Stomach (tissue), 9 donors: ENCODE measurements around the gene CARD11. TPM values are rescaled to one million over a fixed set of nuclear protein-coding genes. Genes with fewer than 3 reads are reported as not detected.

Source experiments
- DNase-seq, 2 donors: peaks; one replicate each; pipeline versions ENCODE4 v3.0.0 to v3.0.0-alpha.2; 2013 to 2019
- H3K27ac ChIP-seq, 5 donors: fragments of 200-600 bp in 4 of 5; sonication (generic) in 4 of 5; one replicate each; pipeline ENCODE4 v1.5.1; 2013 to 2019; ENCODE audit warnings: mild to moderate bottlenecking in 1 of 5, moderate library complexity in 1 of 5
- H3K27me3 ChIP-seq, 3 donors: fragments of 200-600 bp; sonication (generic); one replicate each; pipeline ENCODE4 v1.5.1; 2017 to 2019; ENCODE audit warnings: mixed run types in 1 of 3
- H3K36me3 ChIP-seq, 4 donors: fragments of 200-600 bp; sonication (generic); 1 replicate in 3 of 4; 2 replicates in 1 of 4; pipeline ENCODE4 v1.5.1; 2016 to 2019
- H3K4me1 ChIP-seq, 4 donors: fragments of 200-600 bp; sonication (generic); one replicate each; pipeline ENCODE4 v1.5.1; 2016 to 2019
- H3K4me3 ChIP-seq, 4 donors: fragments of 200-600 bp; sonication (generic) in 3 of 4; one replicate each; pipeline ENCODE4 v1.5.1; 2016 to 2019; ENCODE audit warnings: mild to moderate bottlenecking in 1 of 4
- H3K9me3 ChIP-seq, 4 donors: fragments of 200-600 bp; sonication (generic); one replicate each; pipeline ENCODE4 v1.5.1; 2016 to 2019
- CTCF ChIP-seq, 7 experiments: fragments of 450-650 bp in 4 of 7; fragments of 200-600 bp in 3 of 7; sonication (generic) in 3 of 7; IDR thresholded peaks; one replicate each; pipeline ENCODE4 v1.5.1; 2016 to 2019; ENCODE audit warnings: antibody characterized with exemption in 7 of 7, control low read depth in 2 of 7, mild to moderate bottlenecking in 1 of 7
- EP300 ChIP-seq: sonication (generic); formaldehyde crosslinking; IDR thresholded peaks from one replicate; pipeline ENCODE4 v1.6.1; 2017; ENCODE audit warnings: antibody characterized with exemption
- POLR2A ChIP-seq, 4 donors: fragments of 450-650 bp; IDR thresholded peaks; one replicate each; pipeline ENCODE4 v1.6.1; 2016; ENCODE audit warnings: antibody characterized with exemption in 4 of 4, control low read depth in 2 of 4, mild to moderate bottlenecking in 1 of 4, moderate library complexity in 1 of 4
- POLR2AphosphoS5 ChIP-seq, 3 donors: sonication (generic); formaldehyde crosslinking; IDR thresholded peaks; one replicate each; pipeline ENCODE4 v1.6.1; 2016; ENCODE audit warnings: antibody characterized with exemption in 3 of 3
- WGBS, 5 donors: extraction: QIAGEN DNeasy Blood & Tissue Kit in 3 of 5; methylation state at CpG; one replicate each; pipeline versions ENCODE4 v1.1.5 to v1.1.7; 2013 to 2018; 5-methylcytosine and 5-hydroxymethylcytosine counted together
- intact Hi-C: fragments of 100-400 bp; cut with DNase I; formaldehyde crosslinking; loops from one replicate; pipeline ENCODE4 v1.15.1; 2023; ENCODE audit warnings: low total_unique reads
- polyA plus RNA-seq, 3 donors: library from polyadenylated mRNA; stranded (reverse); fragments of 200-250 nt; gene quantifications; one replicate each; pipeline ENCODE4 v1.2.3, GENCODE V29; 2013
- total RNA-seq, 5 donors: library from RNA; depleted of rRNA; stranded (reverse); fragments of >200 nt; gene quantifications; one replicate each; pipeline versions ENCODE4 v1.1.0 to v1.2.3, GENCODE V29; 2014 to 2016
- donor health status: healthy with polysubstance abuse.
- donor health status: Bipolar disorder and iron deficiency.
- donor health status: healthy.

The CARD11 gene
- total and polyA plus RNA-seq, 8 donors: 0.45 to 9.7 (median 1.8) TPM; not detected in 1

- intact Hi-C loops: no loop called here
- Histone ChIP-seq H3K9me3 (peaks cover 8 to 26% (median 23%) of the 10 kb centered on the region in 4 donors), H3K4me3 (no peak overlapping the region), H3K27ac (no peak overlapping the region), H3K27me3 (no peaks in the 10 kb centered on the region), H3K4me1 (no peaks in the 10 kb centered on the region), H3K36me3 (no peaks in the 10 kb centered on the region)
- TF ChIP-seq POLR2A (IDR thresholded peaks at IDR 0.05): no peak
- TF ChIP-seq EP300: no peak
- TF ChIP-seq POLR2AphosphoS5 (IDR thresholded peaks at IDR 0.05): no peak
- no peak for TF ChIP-seq CTCF (IDR thresholded peaks at IDR 0.05)
- 86 to 93% (median 90%) methylated on average over 11 of the region's 11 CpGs for WGBS, 5 donors
- DNase-seq: peak in 1 of 2 donors; percentile 7
Observed at GRCh38 chr7:2966466-2967078, 77.1 kb downstream of the CARD11 start.

- Histone ChIP-seq H3K4me3 (no peak overlapping the region), H3K27me3 (no peaks in the 10 kb centered on the region), H3K9me3 (peaks cover 8 to 26% (median 23%) of the 10 kb centered on the region in 4 donors), H3K27ac (no peak overlapping the region), H3K36me3 (no peaks in the 10 kb centered on the region), H3K4me1 (no peaks in the 10 kb centered on the region)
- TF ChIP-seq EP300: no peak
- no peak for TF ChIP-seq POLR2AphosphoS5 (IDR thresholded peaks at IDR 0.05)
- no peak for TF ChIP-seq POLR2A (IDR thresholded peaks at IDR 0.05)
- TF ChIP-seq CTCF (IDR thresholded peaks at IDR 0.05): no peak
- WGBS, 5 donors: 60 to 89% (median 79%) methylated on average over 1 of the region's 1 CpG
- no peak for DNase-seq
- intact Hi-C loops: no loop called here
Observed at GRCh38 chr7:2965745-2966270, 77.9 kb downstream of the CARD11 start.

GRCh38 chr7:2965301-2965700, 78.4 kb downstream of the CARD11 start:
- no peak for DNase-seq
- H3K27me3 ChIP-seq: no peaks in the 10 kb centered on the region
- TF ChIP-seq CTCF (IDR thresholded peaks at IDR 0.05) (no peak), POLR2A (IDR thresholded peaks at IDR 0.05) (no peak), EP300 (no peak), POLR2AphosphoS5 (IDR thresholded peaks at IDR 0.05) (no peak)
- H3K4me1 ChIP-seq: no peaks in the 10 kb centered on the region
- no peaks in the 10 kb centered on the region for H3K36me3 ChIP-seq
- intact Hi-C loops: no loop called here
- H3K9me3 ChIP-seq: peaks cover 8 to 26% (median 23%) of the 10 kb centered on the region in 4 donors
- H3K4me3 ChIP-seq: no peak overlapping the region
- no peak overlapping the region for H3K27ac ChIP-seq
- 70 to 89% (median 83%) methylated on average over 1 of the region's 1 CpG for WGBS, 5 donors

GRCh38 chr7:2964208-2964607, 79.5 kb downstream of the CARD11 start:
- no peak overlapping the region for H3K27ac ChIP-seq
- DNase-seq: no peak
- no peaks in the 10 kb centered on the region for H3K36me3 ChIP-seq
- no peaks in the 10 kb centered on the region for H3K4me1 ChIP-seq
- H3K27me3 ChIP-seq: peaks cover 0 to 4% (median 0%) of the 10 kb centered on the region in 3 donors
- 78 to 90% (median 86%) methylated on average over 2 of the region's 2 CpGs for WGBS, 5 donors
- H3K9me3 ChIP-seq: peaks cover 8 to 26% (median 23%) of the 10 kb centered on the region in 4 donors
- TF ChIP-seq POLR2A (IDR thresholded peaks at IDR 0.05) (no peak), EP300 (no peak), CTCF (IDR thresholded peaks at IDR 0.05) (no peak), POLR2AphosphoS5 (IDR thresholded peaks at IDR 0.05) (no peak)
- intact Hi-C loops: no loop called here
- H3K4me3 ChIP-seq: no peak overlapping the region
